Panc1 (cell line): ENCODE results near the gene NEURL3. TPM values are rescaled to one million over a fixed set of nuclear protein-coding genes. Genes with fewer than 3 reads are reported as not detected.

Experiments
- ATAC-seq: fragments of 200-7000 bp; cut with Tn5 transposase; 2 replicates; pipeline ENCODE4 v1.9.1; 2020; ENCODE audit warnings: mild to moderate bottlenecking, moderate library complexity
- BruUV-seq: library from RNA; stranded (reverse); fragments of 400-500 nt; replicated peaks from 2 replicates; lab custom pipeline; 2021; lab: Mats Ljungman, UMichigan
- CTCF ChIA-PET: fragments of 300-600 bp; sonication (Branson Sonifier 250); formaldehyde crosslinking; loops from one replicate; lab custom pipeline; 2022; ENCODE audit warnings: antibody characterized with exemption; lab: Charles Lee
- POLR2A ChIA-PET: fragments of 300-600 bp; sonication (Branson Sonifier 250); formaldehyde crosslinking; loops from one replicate; lab custom pipeline; 2022; ENCODE audit warnings: antibody characterized with exemption; lab: Charles Lee
- DNase-seq: peaks from one replicate; pipeline ENCODE4 v3.0.0-alpha.2; 2010; ENCODE audit warnings: low read depth, low spot score
- H3K27ac ChIP-seq: 2 replicates; pipeline ENCODE4 v1.5.1; 2011; ENCODE audit warnings: mild to moderate bottlenecking, low read length, inconsistent platforms
- H3K27me3 ChIP-seq: fragments of 200-500 bp; sonication (Bioruptor generic); 2 replicates; pipeline ENCODE4 v1.6.0; 2014; ENCODE audit warnings: low read length, inconsistent platforms; ENCODE audit not compliant: control insufficient read depth, insufficient read depth
- H3K36me3 ChIP-seq: fragments of 200-500 bp; sonication (Bioruptor generic); 2 replicates; pipeline ENCODE4 v1.5.1; 2014; ENCODE audit warnings: inconsistent platforms, mild to moderate bottlenecking, low read length, moderate library complexity; ENCODE audit not compliant: control insufficient read depth, insufficient read depth
- H3K4me1 ChIP-seq: 2 replicates; pipeline ENCODE4 v1.5.1; 2011; ENCODE audit warnings: inconsistent platforms, mild to moderate bottlenecking, low read length, moderate library complexity; ENCODE audit not compliant: control insufficient read depth, insufficient read depth
- H3K4me3 ChIP-seq, 2 experiments: 2 replicates each; pipeline ENCODE4 v1.5.1; 2011 to 2012; ENCODE audit warnings: low read depth in 2 of 2, low read length in 2 of 2, mild to moderate bottlenecking in 2 of 2, inconsistent platforms in 1 of 2, moderate library complexity in 1 of 2
- H3K9me3 ChIP-seq: fragments of 200-500 bp; sonication (Bioruptor generic); 2 replicates; pipeline ENCODE4 v1.5.1; 2014; ENCODE audit warnings: low read depth, mild to moderate bottlenecking, inconsistent platforms, low read length, moderate library complexity; ENCODE audit not compliant: control insufficient read depth, insufficient read depth
- CTCF ChIP-seq: fragments of 450-650 bp; IDR thresholded peaks from 2 replicates; pipeline ENCODE4 v1.5.1; 2017; ENCODE audit warnings: mild to moderate bottlenecking
- POLR2AphosphoS5 ChIP-seq: IDR thresholded peaks from 2 replicates; pipeline ENCODE4 v1.6.1; 2012; ENCODE audit warnings: mild to moderate bottlenecking, low read depth, low read length, moderate library complexity
- REST ChIP-seq, 2 experiments: IDR thresholded peaks; 2 replicates each; pipeline ENCODE4 v1.6.1; 2011 to 2012; ENCODE audit warnings: low read depth in 2 of 2, control low read depth in 1 of 2, low read length in 1 of 2, mild to moderate bottlenecking in 1 of 2, moderate library complexity in 1 of 2; ENCODE audit not compliant: insufficient read depth in 1 of 2
- SIN3A ChIP-seq: IDR thresholded peaks from 2 replicates; pipeline ENCODE4 v1.6.1; 2012; ENCODE audit warnings: low read depth, mild to moderate bottlenecking, low read length, moderate library complexity, borderline replicate concordance; ENCODE audit not compliant: insufficient read depth
- TCF7L2 ChIP-seq: IDR thresholded peaks from 2 replicates; pipeline ENCODE4 v1.6.1; 2011; ENCODE audit warnings: mild to moderate bottlenecking, low read depth, low read length, inconsistent platforms
- in situ Hi-C: cut with HindIII; loops from 2 replicates; pipeline ENCODE4 v1.10.0; 2016; ENCODE audit warnings: low sequenced_read_pairs, low pct_unique_long_range_greater_than_20kb
- intact Hi-C: fragments of 100-400 bp; cut with micrococcal nuclease; formaldehyde crosslinking; loops from one replicate; pipeline ENCODE4 v1.10.0; 2022; ENCODE audit not compliant: unreplicated experiment
- total RNA-seq: library from RNA; stranded (reverse); gene quantifications from one replicate; pipeline ENCODE4 v1.2.1, GENCODE V29; 2021; ENCODE audit not compliant: unreplicated experiment

Gene NEURL3
- total RNA-seq, 1 experiment from 2014 or later: 1.2 TPM

DNA sequence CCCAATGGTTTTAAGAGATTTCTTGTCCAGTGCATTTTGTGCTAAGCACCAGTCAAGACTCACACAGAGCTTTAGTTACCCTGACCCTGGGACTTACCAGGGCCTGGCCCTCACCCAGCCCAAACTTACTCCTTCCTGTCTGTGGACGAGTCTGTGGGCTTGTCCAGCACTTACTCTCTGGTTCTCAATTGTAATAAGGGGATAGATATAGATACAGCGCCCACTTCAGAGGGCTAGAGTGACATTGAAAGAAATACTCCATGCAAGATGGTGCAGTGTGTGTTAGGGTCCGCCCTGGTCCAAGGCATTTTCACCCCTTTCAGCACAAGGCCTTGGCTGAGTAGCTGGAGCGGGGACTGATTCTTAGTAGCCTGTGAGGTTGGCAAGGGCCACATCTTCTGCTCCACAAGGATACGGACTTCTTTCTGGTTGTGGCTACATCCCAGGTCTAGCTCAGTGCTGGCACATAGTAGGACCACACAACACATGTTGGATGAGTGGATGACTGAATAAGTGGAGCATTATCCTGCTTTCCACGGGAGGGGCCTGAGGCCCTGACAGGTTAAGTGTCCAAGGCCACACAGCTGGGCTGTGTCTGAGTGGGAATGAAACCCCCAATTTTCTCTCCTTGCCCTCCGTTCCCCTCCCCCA is 27.6 kb upstream of the NEURL3 start:
- CTCF ChIA-PET: interaction anchor here (0.6 kb wide), 1 partner anchor 21 kb away, joined by 3 read pairs; no protein-coding TSS in a partner anchor
- H3K4me3 ChIP-seq: no peak overlapping the region
- in situ Hi-C loops: no loop called here
- no peaks in the 10 kb centered on the region for H3K9me3 ChIP-seq
- POLR2A ChIA-PET: interaction anchor here (0.7 kb wide), 1 partner anchor 17 kb away, joined by 3 read pairs; no protein-coding TSS in a partner anchor
- TF ChIP-seq CTCF: no peak
- no peak for TF ChIP-seq TCF7L2
- H3K27ac ChIP-seq: peak overlapping the region; percentile 77
- BruUV-seq: no TSS peak
- ATAC-seq: no peak
- H3K27me3 ChIP-seq: no peaks in the 10 kb centered on the region
- no peaks in the 10 kb centered on the region for H3K36me3 ChIP-seq
- intact Hi-C loops: no loop called here
- DNase-seq: no peak
- H3K4me1 ChIP-seq: peaks cover 62% of the 10 kb centered on the region

DNA sequence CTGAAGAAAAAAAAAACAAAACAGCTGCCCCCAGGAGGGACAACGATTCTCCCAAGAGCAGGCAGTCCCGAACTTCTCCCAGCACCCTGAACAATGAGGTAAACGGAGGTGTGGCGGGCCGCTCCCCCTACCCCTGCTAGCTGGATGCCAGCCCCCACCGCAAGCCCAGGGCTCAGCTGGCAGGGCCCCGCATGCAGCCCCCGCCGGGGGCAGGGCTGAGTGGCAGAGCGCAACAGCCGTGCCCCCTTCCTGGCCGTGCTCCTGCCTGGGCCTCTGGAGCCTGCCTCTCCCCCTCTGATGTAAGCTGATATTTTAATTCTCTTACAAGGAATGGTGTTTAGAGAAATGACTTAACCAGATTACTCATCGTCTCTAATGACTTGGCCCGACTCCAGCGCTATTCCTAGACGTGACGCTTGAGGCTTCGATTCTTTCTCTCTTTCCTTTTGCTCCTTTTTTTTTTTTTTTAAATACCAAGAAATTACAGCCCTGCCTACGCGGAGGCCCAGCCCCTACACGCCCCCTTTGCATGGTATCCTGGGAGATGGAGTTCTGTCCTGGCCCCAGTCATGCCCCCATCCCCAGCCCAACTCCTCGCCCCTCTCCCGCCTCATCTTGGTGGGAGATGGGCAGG is 26.8 kb upstream of the NEURL3 start:
- no peaks in the 10 kb centered on the region for H3K27me3 ChIP-seq
- no TSS peak for BruUV-seq
- no peaks in the 10 kb centered on the region for H3K36me3 ChIP-seq
- intact Hi-C loops (no loop called here), in situ Hi-C loops (no loop called here)
- peak overlapping the region; percentile 21 to 51 for H3K4me3 ChIP-seq
- ChIA-PET CTCF (interaction anchor here (0.7 kb wide), 1 partner anchor 120 kb away, joined by 3 read pairs; no protein-coding TSS in a partner anchor), POLR2A (interaction anchor here (0.7 to 0.9 kb wide), 2 partner anchors 16 to 119 kb away, joined by 3 read pairs; no protein-coding TSS in a partner anchor)
- H3K4me1 ChIP-seq: peaks cover 63% of the 10 kb centered on the region
- peak; percentile 24; the same call in 1 of the 2 replicates for ATAC-seq
- peak overlapping the region; percentile 77; the same call in 1 of the 2 replicates for H3K27ac ChIP-seq
- no peaks in the 10 kb centered on the region for H3K9me3 ChIP-seq
- DNase-seq: peak; percentile 90
- TF ChIP-seq POLR2AphosphoS5: no peak
- TF ChIP-seq REST (IDR thresholded peaks at IDR 0.05; ENCODE audit: insufficient read depth in 1 of 2, low read depth in 2 of 2, low read length in 1 of 2): no peak
- TF ChIP-seq SIN3A: no peak
- no peak for TF ChIP-seq CTCF
- no peak for TF ChIP-seq TCF7L2
